Neural progenitor cell (in vitro differentiated cells): ENCODE results near the gene PTPA. TPM values are rescaled to one million over a fixed set of nuclear protein-coding genes. Genes with fewer than 3 reads are reported as not detected.
A peak's percentile ranks its signal among the peaks of the same experiment; 100 is the strongest.

ENCODE experiments used
- DNase-seq: peaks from one replicate; pipeline ENCODE4 v3.0.0-alpha.2; 2016; ENCODE audit warnings: low spot score
- H2AFZ ChIP-seq: fragments of 200-600 bp; sonication (generic); replicated peaks from 2 replicates; pipeline ENCODE4 v1.6.1; 2016; ENCODE audit warnings: antibody characterized with exemption
- H3F3A ChIP-seq: fragments of 200-600 bp; sonication (generic); 2 replicates; pipeline ENCODE4 v1.6.1; 2016; ENCODE audit warnings: antibody characterized with exemption, low read depth
- H3K27ac ChIP-seq: fragments of 200-600 bp; sonication (generic); 2 replicates; pipeline ENCODE4 v1.5.1; 2016; ENCODE audit warnings: mild to moderate bottlenecking
- H3K27me3 ChIP-seq: fragments of 200-600 bp; sonication (generic); 2 replicates; pipeline ENCODE4 v1.6.1; 2016; ENCODE audit warnings: mild to moderate bottlenecking, moderate library complexity
- H3K36me3 ChIP-seq: fragments of 200-600 bp; sonication (generic); 2 replicates; pipeline ENCODE4 v1.5.1; 2016
- H3K4me1 ChIP-seq: fragments of 200-600 bp; sonication (generic); 2 replicates; pipeline ENCODE4 v1.6.1; 2016; ENCODE audit warnings: mixed run types
- H3K4me2 ChIP-seq: fragments of 200-600 bp; sonication (generic); 2 replicates; pipeline ENCODE4 v1.6.1; 2016
- H3K4me3 ChIP-seq: fragments of 200-600 bp; sonication (generic); 2 replicates; pipeline ENCODE4 v1.5.1; 2016
- H3K79me2 ChIP-seq: fragments of 200-600 bp; sonication (generic); 2 replicates; pipeline ENCODE4 v1.6.1; 2016; ENCODE audit warnings: low read depth
- H3K9ac ChIP-seq: fragments of 200-600 bp; sonication (generic); 2 replicates; pipeline ENCODE4 v1.6.1; 2016
- H3K9me3 ChIP-seq: fragments of 200-600 bp; sonication (generic); 2 replicates; pipeline ENCODE4 v1.5.1; 2016; ENCODE audit warnings: low read depth
- H4K20me1 ChIP-seq: fragments of 200-600 bp; sonication (generic); 2 replicates; pipeline ENCODE4 v1.6.1; 2016; ENCODE audit warnings: low read depth
- H3K27ac Mint-ChIP-seq: 3 replicates; pipeline ENCODE4 v1.8.0; 2021; ENCODE audit warnings: mixed read lengths
- H3K27me3 Mint-ChIP-seq: 2 replicates; pipeline ENCODE4 v1.8.0; 2022; ENCODE audit warnings: low read depth, mild to moderate bottlenecking, inconsistent platforms, moderate library complexity, mixed read lengths; ENCODE audit not compliant: insufficient read depth
- H3K36me3 Mint-ChIP-seq: 3 replicates; pipeline ENCODE4 v1.8.0; 2021; ENCODE audit warnings: mixed read lengths
- H3K4me1 Mint-ChIP-seq: 3 replicates; pipeline ENCODE4 v1.8.0; 2021; ENCODE audit warnings: mixed read lengths
- H3K4me3 Mint-ChIP-seq: 3 replicates; pipeline ENCODE4 v1.8.0; 2021; ENCODE audit warnings: mild to moderate bottlenecking, moderate library complexity, mixed read lengths
- H3K9me3 Mint-ChIP-seq: 3 replicates; pipeline ENCODE4 v1.8.0; 2020; ENCODE audit warnings: mixed read lengths
- CTCF ChIP-seq: fragments of 200-600 bp; sonication (generic); IDR thresholded peaks from 2 replicates; pipeline ENCODE4 v1.5.1; 2017; ENCODE audit warnings: antibody characterized with exemption, mild to moderate bottlenecking
- EZH2 ChIP-seq: fragments of 200-600 bp; sonication (generic); IDR thresholded peaks from 2 replicates; pipeline ENCODE4 v1.6.1; 2017; ENCODE audit warnings: antibody characterized with exemption, mild to moderate bottlenecking, moderate library complexity
- EZH2phosphoT487 ChIP-seq: fragments of 200-600 bp; sonication (generic); IDR thresholded peaks from 2 replicates; pipeline ENCODE4 v1.6.1; 2017; ENCODE audit warnings: antibody characterized with exemption
- total RNA-seq: library from RNA; depleted of rRNA; stranded (reverse); fragments of >200 nt; gene quantifications from 2 replicates; pipeline ENCODE4 v1.2.3, GENCODE V29; 2015; ENCODE audit warnings: low replicate concordance

PTPA gene
- total RNA-seq, 1 donor from 2014 or later: 82.4 TPM

GRCh38 chr9:129076640-129077037, 34.6 kb upstream of the PTPA start:
- Histone ChIP-seq H3F3A (no peaks in the 10 kb centered on the region), H3K4me2 (no peak overlapping the region), H3K79me2 (peaks cover 19% of the 10 kb centered on the region), H3K36me3 (no peaks in the 10 kb centered on the region), H3K4me3 (no peak overlapping the region), H2AFZ (no peak overlapping the region), H3K9me3 (no peaks in the 10 kb centered on the region), H3K9ac (no peak overlapping the region), H3K27me3 (no peaks in the 10 kb centered on the region), H4K20me1 (no peaks in the 10 kb centered on the region), H3K4me1 (peaks cover under 1% of the 10 kb centered on the region), H3K27ac (no peak overlapping the region)
- Mint-ChIP-seq H3K4me1 (peaks cover 13% of the 10 kb centered on the region), H3K36me3 (no peaks in the 10 kb centered on the region), H3K27me3 (peaks cover 8% of the 10 kb centered on the region), H3K4me3 (peak overlapping the region; percentile 48), H3K27ac (no peak overlapping the region), H3K9me3 (no peaks in the 10 kb centered on the region)
- no peak for TF ChIP-seq EZH2phosphoT487
- no peak for DNase-seq

- H3K9me3 ChIP-seq: no peaks in the 10 kb centered on the region
- H3K4me3 ChIP-seq: no peak overlapping the region
- Mint-ChIP-seq H3K4me3 (no peak overlapping the region), H3K9me3 (no peaks in the 10 kb centered on the region), H3K27me3 (peaks cover 8% of the 10 kb centered on the region), H3K4me1 (peaks cover 13% of the 10 kb centered on the region), H3K36me3 (no peaks in the 10 kb centered on the region), H3K27ac (no peak overlapping the region)
- no peak overlapping the region for H3K27ac ChIP-seq
- peaks cover 25% of the 10 kb centered on the region for H3K79me2 ChIP-seq
- H4K20me1 ChIP-seq: peaks cover 4% of the 10 kb centered on the region
- H3K36me3 ChIP-seq: no peaks in the 10 kb centered on the region
- H2AFZ ChIP-seq: no peak overlapping the region
- H3K27me3 ChIP-seq: no peaks in the 10 kb centered on the region
- H3F3A ChIP-seq: no peaks in the 10 kb centered on the region
- H3K4me2 ChIP-seq: no peak overlapping the region
- DNase-seq: no peak
- no peak overlapping the region for H3K9ac ChIP-seq
- TF ChIP-seq CTCF: no peak
- no peak for TF ChIP-seq EZH2
- no peak for TF ChIP-seq EZH2phosphoT487
- H3K4me1 ChIP-seq: peaks cover 7% of the 10 kb centered on the region
Observed at GRCh38 chr9:129077236-129077635, 34.0 kb upstream of the PTPA start.

GRCh38 chr9:129078691-129079503, 32.3 kb upstream of the PTPA start:
- no peaks in the 10 kb centered on the region for H3K27me3 ChIP-seq
- Mint-ChIP-seq H3K27ac (peak overlapping the region; percentile 26), H3K27me3 (peaks cover 5% of the 10 kb centered on the region), H3K36me3 (no peaks in the 10 kb centered on the region), H3K4me3 (peak overlapping the region; percentile 91), H3K4me1 (peaks cover 18% of the 10 kb centered on the region), H3K9me3 (no peaks in the 10 kb centered on the region)
- no peak overlapping the region for H3K27ac ChIP-seq
- H3K9me3 ChIP-seq: no peaks in the 10 kb centered on the region
- H2AFZ ChIP-seq: no peak overlapping the region
- TF ChIP-seq CTCF (no peak), EZH2phosphoT487 (no peak), EZH2 (no peak)
- peak overlapping the region; percentile 84 for H3K4me3 ChIP-seq
- no peaks in the 10 kb centered on the region for H3F3A ChIP-seq
- no peak for DNase-seq
- H4K20me1 ChIP-seq: peaks cover 10% of the 10 kb centered on the region
- H3K4me2 ChIP-seq: peak overlapping the region; percentile 82
- no peaks in the 10 kb centered on the region for H3K36me3 ChIP-seq
- no peak overlapping the region for H3K9ac ChIP-seq
- H3K79me2 ChIP-seq: peaks cover 41% of the 10 kb centered on the region
- peaks cover 8% of the 10 kb centered on the region for H3K4me1 ChIP-seq

GRCh38 chr9:129079829-129080228, 31.4 kb upstream of the PTPA start:
- Mint-ChIP-seq H3K27ac (no peak overlapping the region), H3K36me3 (no peaks in the 10 kb centered on the region), H3K9me3 (no peaks in the 10 kb centered on the region), H3K27me3 (peaks cover 5% of the 10 kb centered on the region), H3K4me1 (peaks cover 18% of the 10 kb centered on the region), H3K4me3 (peak overlapping the region; percentile 91)
- Histone ChIP-seq H3K79me2 (peaks cover 47% of the 10 kb centered on the region), H3K36me3 (no peaks in the 10 kb centered on the region), H3K4me1 (peaks cover 8% of the 10 kb centered on the region), H3K9ac (peak overlapping the region; percentile 10), H3K4me3 (peak overlapping the region; percentile 84), H3F3A (no peaks in the 10 kb centered on the region), H4K20me1 (peaks cover 10% of the 10 kb centered on the region), H3K27ac (no peak overlapping the region), H3K9me3 (no peaks in the 10 kb centered on the region), H2AFZ (no peak overlapping the region), H3K4me2 (peak overlapping the region; percentile 82), H3K27me3 (no peaks in the 10 kb centered on the region)
- TF ChIP-seq EZH2phosphoT487 (no peak), CTCF (no peak), EZH2 (no peak)
- DNase-seq: peak; percentile 19
